GM13976 (cell line): ENCODE measurements around the gene CAPG.
A peak's percentile ranks its signal among the peaks of the same experiment; 100 is the strongest.
"Not testable (repeated sequence)": the region's sequence is repeated elsewhere in the genome, so short reads cannot be mapped to it uniquely, and the experiment has no call there.

Experiments used
- DNase-seq: peaks from one replicate; pipeline ENCODE4 v3.0.0; 2012; ENCODE audit warnings: low spot score
- in situ Hi-C: fragments of 300-500 bp; cut with MboI; formaldehyde crosslinking; loops from one replicate; pipeline ENCODE4 v1.12.0; 2022; ENCODE audit warnings: low sequenced_read_pairs, mixed read lengths, inconsistent platforms; ENCODE audit not compliant: unreplicated experiment
- TF ChIP-seq, protein P1 (sequence below): IDR thresholded peaks from 2 replicates; pipeline ENCODE4 v1.5.1; 2012; ENCODE audit warnings: borderline replicate concordance, mild to moderate bottlenecking; ENCODE audit not compliant: insufficient read depth; ENCODE audit errors: extremely low read depth, missing control alignments, control extremely low read depth

The CAPG gene

DNA sequence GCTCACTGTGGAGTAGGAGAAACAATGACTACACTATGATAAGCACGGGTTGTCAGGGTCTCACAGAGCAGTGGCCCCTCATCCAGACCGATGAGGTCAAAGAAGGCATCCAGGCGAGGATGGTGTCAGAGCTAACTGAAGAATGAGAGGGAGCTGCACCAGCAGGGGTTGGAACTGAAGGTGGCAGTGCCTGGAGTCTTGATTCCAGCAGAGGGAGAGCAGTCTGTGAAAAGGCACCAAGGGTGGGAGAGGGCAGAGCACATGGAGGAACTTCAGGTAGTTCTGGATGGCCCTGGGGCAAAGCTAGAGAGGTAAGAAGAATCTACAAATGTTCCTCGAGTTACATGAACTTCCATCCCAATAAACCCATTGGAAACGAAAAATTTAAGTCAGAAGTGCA, 43.0 kb downstream of the CAPG start:
- no peak for DNase-seq

DNA sequence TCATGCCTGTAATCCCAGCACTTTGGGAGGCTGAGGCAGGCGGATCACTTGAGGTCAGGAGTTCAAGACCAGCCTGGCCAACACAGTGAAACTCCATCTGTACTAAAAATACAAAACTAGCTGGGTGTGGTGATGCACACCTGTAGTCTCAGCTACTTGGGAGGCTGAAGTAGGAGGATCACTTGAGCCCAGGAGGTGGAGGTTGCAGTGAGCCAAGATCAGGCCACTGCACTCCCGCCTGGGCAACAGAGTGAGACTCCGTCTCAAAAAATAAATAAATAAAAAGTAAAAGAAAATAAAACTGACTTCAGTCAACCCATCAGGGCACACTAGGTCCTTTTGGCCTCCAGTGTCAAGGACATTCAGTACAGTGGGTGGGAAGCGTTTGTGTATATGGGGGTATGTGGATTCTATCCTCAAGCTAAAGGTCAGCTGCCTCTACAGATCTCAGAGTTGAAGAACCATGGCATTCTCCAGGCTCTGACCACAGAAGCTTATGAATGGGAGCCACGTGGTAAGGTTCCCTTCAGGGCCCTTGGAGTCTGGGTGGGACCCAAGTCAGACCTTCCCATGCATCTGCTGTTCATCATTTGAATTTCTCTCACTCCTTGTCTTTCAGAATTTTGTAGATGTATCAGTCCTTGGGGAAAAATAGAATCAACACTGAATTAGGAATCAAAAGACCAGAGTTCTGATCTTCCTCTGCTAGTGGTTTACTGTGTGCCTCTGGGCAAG, 47.3 kb downstream of the CAPG start:
- DNase-seq, in situ Hi-C loops: not testable (repeated sequence)

More for the DNA sequence above, 43.0 kb downstream of the CAPG start:
- in situ Hi-C loops = no loop called here
- TF ChIP-seq, protein P1, sequence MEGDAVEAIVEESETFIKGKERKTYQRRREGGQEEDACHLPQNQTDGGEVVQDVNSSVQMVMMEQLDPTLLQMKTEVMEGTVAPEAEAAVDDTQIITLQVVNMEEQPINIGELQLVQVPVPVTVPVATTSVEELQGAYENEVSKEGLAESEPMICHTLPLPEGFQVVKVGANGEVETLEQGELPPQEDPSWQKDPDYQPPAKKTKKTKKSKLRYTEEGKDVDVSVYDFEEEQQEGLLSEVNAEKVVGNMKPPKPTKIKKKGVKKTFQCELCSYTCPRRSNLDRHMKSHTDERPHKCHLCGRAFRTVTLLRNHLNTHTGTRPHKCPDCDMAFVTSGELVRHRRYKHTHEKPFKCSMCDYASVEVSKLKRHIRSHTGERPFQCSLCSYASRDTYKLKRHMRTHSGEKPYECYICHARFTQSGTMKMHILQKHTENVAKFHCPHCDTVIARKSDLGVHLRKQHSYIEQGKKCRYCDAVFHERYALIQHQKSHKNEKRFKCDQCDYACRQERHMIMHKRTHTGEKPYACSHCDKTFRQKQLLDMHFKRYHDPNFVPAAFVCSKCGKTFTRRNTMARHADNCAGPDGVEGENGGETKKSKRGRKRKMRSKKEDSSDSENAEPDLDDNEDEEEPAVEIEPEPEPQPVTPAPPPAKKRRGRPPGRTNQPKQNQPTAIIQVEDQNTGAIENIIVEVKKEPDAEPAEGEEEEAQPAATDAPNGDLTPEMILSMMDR = no peak

DNA sequence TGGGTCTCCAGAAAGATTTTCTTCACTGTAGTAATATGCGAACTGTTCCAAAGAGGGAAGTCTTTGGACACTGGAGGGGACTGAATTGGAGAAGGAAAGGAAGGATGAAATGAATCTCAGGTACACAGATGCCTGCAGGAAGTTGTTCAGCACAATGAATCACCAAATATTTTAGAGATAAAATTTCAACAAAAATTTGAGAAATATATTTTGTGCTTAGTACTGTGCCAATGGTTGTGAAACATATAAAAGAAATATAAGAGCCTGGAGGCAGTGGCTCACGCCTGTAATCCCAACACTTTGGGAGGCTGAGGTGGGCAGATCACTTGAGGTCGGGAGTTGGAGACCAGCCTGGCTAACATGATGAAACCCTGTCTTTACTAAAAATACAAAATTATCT, 52.4 kb downstream of the CAPG start:
- TF ChIP-seq, protein P1 = no peak
- no peak for DNase-seq
- in situ Hi-C loops = no loop called here

DNA sequence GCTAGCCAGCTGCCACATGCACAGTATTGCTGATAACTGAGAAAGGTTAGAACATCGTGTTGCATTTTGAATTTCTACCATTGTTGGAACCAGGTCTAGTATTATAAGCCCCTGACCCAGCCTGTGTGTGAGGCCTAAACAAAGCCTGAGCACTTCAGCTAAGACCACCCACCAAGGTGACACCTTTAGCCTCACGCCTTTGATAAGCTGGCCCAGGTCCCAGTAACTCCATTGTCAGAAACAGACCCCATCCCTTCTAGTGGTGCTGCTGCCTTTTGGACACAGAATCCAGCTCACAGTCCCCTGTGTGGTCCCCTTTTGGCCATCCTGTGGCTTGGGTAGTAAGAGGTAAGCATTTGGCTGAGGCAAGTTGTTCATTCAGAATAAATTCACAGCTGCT, 54.0 kb downstream of the CAPG start:
- in situ Hi-C loops = no loop called here
- TF ChIP-seq, protein P1 = no peak
- DNase-seq = no peak

DNA sequence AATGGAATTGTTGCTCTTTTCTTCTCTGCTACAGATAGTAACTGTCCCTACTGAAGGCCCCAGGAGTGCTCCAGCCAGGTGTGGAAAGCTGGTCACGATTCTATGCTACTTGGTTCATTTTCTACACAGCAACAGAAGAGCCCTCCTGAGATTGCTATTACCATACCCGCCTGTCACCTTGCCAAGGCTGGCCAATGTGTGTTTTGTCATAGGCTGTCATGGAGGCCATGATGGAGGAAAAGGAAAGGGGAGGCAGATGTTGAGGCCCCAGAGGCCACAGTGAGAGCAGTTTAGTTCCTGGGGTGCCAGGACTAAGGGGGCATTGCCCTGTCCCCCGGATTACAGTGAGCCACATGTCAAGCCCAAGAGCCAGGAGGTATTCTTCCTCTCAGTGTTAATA, 54.6 kb downstream of the CAPG start:
- in situ Hi-C loops = no loop called here
- DNase-seq = no peak
- TF ChIP-seq, protein P1 = no peak

DNA sequence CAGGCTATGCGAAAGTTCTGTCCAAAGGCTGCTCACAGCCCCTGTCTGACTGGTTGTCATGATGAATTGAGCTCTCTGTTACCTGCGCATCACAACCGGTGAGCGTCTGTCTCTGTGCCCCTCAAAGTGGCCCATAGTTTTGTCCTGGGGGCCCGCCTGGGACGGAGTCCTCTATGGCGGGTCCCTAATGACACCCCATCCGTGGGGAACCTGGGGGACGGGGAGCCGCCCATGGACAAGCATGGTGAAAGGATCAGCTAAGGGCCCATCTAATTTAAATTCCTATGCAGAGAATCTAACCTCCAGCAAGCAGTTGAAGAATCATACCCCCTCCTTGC, 55.1 kb downstream of the CAPG start:
- in situ Hi-C loops = no loop called here
- TF ChIP-seq, protein P1 = no peak
- no peak for DNase-seq

DNA sequence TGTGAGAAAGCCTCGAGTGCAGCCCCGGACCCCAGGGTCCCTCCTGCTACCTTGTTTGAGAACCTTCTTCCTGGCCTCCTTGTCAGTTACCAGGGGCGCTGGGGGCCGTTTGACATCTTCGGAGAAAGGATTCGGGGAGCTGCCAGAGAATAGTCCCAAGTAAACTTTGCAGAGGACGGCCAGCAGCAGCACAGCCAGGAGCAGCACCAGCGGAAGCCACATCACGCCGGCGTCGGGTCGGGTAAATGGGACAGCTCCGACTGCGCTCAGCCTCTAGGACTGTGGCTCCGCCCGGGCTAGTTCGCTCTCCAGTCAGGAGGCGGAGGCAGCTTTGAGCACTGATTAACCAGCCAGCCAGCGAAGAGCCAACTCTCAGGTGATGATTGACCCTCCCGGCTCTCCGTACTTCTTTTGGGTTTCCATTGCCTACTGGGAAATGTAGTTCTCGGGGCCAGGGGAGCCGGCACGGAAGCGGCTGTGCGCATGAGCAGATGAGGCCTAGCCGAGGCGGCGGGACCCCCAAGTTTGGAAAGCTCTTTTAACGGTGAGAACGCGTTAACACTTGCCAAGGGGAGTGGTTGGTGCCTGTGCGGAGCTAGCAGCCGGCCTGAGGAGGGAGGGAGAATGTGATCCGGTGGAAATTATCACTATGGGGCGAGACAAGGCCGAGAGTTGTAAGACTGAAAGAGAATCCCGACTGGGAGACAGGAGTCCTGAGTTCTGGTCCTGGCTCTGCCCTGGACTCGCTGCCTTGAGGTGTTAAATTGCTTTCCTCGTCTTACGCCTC, 55.7 kb downstream of the CAPG start, which contains the start of the genes ELMOD3 and RETSAT:
TSS of gene ELMOD3 (plus strand) at position 484 of the 787 bp plus-strand sequence. CDS start 2,430 bp downstream, outside the sequence.
TSS of gene RETSAT (minus strand) at position 243 of the 787 bp plus-strand sequence. CDS start at position 222, 21 bp downstream.
- in situ Hi-C loops = no loop called here

More for the DNA sequence above, 55.7 kb downstream of the CAPG start, which contains the start of the genes ELMOD3 and RETSAT:
- TF ChIP-seq, protein P1 = no peak
- DNase-seq = peak; percentile 97
